Immature natural killer cell (primary cell): Measurements from ENCODE around the gene R3HDM4. TPM values are rescaled to one million over a fixed set of nuclear protein-coding genes. Genes with fewer than 3 reads are reported as not detected.
"Not testable (repeated sequence)": the region's sequence is repeated elsewhere in the genome, so short reads cannot be mapped to it uniquely, and the experiment has no call there.

Experiments
- DNase-seq, 3 donors: peaks; one replicate each; pipeline ENCODE4 v3.0.0; 2022; ENCODE audit warnings: mixed read lengths in 1 of 3
- H3K27ac Mint-ChIP-seq, 6 donors: one replicate each; pipeline ENCODE4 v1.8.0; 2020; ENCODE audit warnings: mixed read lengths in 6 of 6, mild to moderate bottlenecking in 5 of 6, inconsistent platforms in 4 of 6, moderate library complexity in 3 of 6
- H3K27me3 Mint-ChIP-seq, 3 donors: one replicate each; pipeline ENCODE4 v1.8.0; 2020 to 2021; ENCODE audit warnings: low read depth in 3 of 3, mild to moderate bottlenecking in 3 of 3, mixed read lengths in 3 of 3, moderate library complexity in 3 of 3, inconsistent platforms in 1 of 3
- H3K36me3 Mint-ChIP-seq, 3 donors: one replicate each; pipeline ENCODE4 v1.8.0; 2020; ENCODE audit warnings: mixed read lengths in 3 of 3, inconsistent platforms in 2 of 3, mild to moderate bottlenecking in 2 of 3
- H3K4me1 Mint-ChIP-seq, 2 donors: one replicate each; pipeline ENCODE4 v1.8.0; 2020; ENCODE audit warnings: inconsistent platforms in 2 of 2, mild to moderate bottlenecking in 2 of 2, mixed read lengths in 2 of 2, moderate library complexity in 1 of 2
- H3K4me3 Mint-ChIP-seq, 5 donors: one replicate each; pipeline ENCODE4 v1.8.0; 2020; ENCODE audit warnings: mild to moderate bottlenecking in 5 of 5, mixed read lengths in 5 of 5, inconsistent platforms in 3 of 5, moderate library complexity in 3 of 5
- H3K9me3 Mint-ChIP-seq, 6 donors: one replicate each; pipeline ENCODE4 v1.8.0; 2020; ENCODE audit warnings: mild to moderate bottlenecking in 6 of 6, mixed read lengths in 6 of 6, inconsistent platforms in 4 of 6, moderate library complexity in 3 of 6
- polyA plus RNA-seq, 3 donors: library from polyadenylated mRNA; unstranded; fragments of 300-500 nt; fragmentation: Illumina TruSeq; gene quantifications; one replicate each; pipeline ENCODE4 v1.2.3, GENCODE V29; 2021

The R3HDM4 gene
- polyA plus RNA-seq, 3 donors from 2014 or later, result 83.5 to 146 (median 85.8) TPM

DNA sequence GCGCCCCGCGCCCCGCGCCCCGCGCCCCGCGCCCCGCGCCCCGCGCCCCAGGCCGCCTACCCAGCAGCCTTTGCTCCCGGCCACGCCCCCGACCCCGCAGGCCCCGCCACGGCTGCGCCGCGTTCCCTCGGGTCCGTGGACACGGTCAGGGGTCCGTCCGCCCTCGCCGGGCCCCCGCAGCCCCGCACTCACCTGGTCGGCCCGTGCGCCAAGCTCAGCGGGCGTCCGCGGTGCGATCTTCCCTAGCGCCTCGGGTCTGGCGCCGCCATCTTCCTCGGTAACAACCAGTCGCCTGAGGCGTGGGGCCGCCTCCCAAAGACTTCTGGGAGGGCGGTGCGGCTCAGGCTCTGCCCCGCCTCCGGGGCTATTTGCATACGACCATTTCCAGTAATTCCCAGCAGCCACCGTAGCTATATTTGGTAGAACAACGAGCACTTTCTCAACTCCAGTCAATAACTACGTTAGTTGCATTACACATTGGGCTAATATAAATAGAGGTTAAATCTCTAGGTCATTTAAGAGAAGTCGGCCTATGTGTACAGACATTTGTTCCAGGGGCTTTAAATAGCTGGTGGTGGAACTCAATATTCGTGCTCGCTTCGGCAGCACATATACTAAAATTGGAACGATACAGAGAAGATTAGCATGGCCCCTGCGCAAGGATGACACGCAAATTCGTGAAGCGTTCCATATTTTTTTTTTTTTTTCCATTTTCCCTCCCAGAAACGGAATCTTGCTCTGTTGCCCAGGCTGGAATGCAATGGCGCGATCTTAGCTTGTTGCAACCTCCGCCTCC is 19.9 kb downstream of the R3HDM4 start, which contains the start of the genes MED16 and RNU6-9:
TSS of gene MED16 (minus strand) at position 294 of the 796 bp plus-strand sequence. CDS start 2,056 bp downstream, outside the sequence.
TSS of gene RNU6-9 (plus strand) at position 591 of the 796 bp plus-strand sequence.
- Mint-ChIP-seq H3K9me3 (no peaks in the 10 kb centered on the region), H3K4me1 (peaks cover 8 to 25% of the 10 kb centered on the region in 2 donors), H3K36me3 (peaks cover 0 to 3% (median 0%) of the 10 kb centered on the region in 3 donors), H3K27me3 (peaks cover 7 to 12% (median 11%) of the 10 kb centered on the region in 3 donors), H3K27ac (peak within 1 kb of the TSS; percentile 97 to 100 (median 98)), H3K4me3 (peak within 1 kb of the TSS; percentile 85 to 95 (median 94))
- peak; percentile 93 to 95 (median 95) for DNase-seq

DNA sequence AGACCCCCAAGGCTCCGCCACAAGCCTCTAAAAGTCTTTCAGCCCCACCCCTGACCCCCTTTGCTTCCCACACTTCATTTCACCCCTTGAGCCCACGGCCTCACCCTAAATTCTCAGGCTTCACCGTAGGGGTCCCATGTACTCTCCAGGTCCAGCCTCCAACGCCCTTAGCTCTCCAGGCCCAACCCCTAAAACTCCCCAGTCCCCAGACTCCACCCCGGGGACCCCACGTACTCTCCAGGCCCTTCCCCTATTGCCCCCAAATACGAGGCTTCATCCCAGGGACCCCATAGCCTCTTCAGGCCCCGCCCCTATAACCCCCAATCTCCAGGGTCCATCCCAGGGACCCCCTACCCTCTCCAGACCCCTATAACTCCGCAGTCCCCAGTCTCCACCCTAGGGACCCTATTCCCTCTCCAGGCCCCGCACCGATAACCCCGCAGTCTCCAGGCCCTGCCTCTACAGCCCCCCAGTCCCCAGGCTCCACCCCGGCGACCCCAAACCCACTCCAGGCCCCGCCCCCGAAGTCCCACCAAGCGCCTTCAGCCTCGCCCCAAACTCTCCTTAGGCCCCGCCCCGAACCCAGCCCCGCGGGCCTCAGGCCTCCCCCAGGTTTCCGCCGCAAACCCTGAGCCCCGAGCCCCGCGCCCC is 20.7 kb downstream of the R3HDM4 start:
- H3K4me3 Mint-ChIP-seq, result peak overlapping the region; percentile 76 to 88 (median 84)
- H3K27ac Mint-ChIP-seq, result peak overlapping the region in 5 of 6 donors; percentile 55 to 86 (median 84)
- H3K4me1 Mint-ChIP-seq, result peaks cover 8 to 25% of the 10 kb centered on the region in 2 donors
- peaks cover 0 to 3% (median 0%) of the 10 kb centered on the region in 3 donors for H3K36me3 Mint-ChIP-seq
- no peaks in the 10 kb centered on the region for H3K9me3 Mint-ChIP-seq
- DNase-seq, result no peak
- H3K27me3 Mint-ChIP-seq, result peaks cover 7 to 12% (median 11%) of the 10 kb centered on the region in 3 donors

DNA sequence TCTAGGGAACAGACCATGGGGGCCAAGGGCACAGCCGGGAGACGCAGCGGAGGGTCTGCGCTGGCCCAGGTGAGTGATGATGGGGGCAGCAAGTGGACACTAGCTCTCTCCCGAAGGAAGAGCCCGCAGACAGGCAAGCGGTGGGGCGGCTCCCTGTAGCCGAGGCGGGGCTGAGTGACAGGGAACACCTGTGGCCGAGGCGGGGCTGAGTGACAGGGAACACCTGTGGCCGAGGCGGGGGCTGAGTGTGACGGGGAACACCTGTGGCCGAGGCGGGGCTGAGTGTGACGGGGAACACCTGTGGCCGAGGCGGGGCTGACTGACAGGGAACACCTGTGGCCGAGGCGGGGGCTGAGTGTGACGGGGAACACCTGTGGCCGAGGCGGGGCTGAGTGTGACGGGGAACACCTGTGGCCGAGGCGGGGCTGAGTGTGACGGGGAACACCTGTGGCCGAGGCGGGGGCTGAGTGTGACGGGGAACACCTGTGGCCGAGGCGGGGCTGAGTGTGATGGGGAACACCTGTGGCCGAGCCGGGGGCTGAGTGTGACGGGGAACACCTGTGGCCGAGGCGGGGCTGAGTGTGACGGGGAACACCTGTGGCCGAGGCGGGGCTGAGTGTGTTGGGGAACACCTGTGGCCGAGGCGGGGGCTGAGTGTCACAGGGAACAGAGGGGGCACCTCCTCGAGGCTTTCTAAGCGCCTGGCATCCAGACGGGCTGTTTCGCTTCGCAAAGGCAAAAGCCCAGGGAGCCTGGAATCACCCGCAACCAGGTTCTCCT is 21.4 kb downstream of the R3HDM4 start:
- Mint-ChIP-seq H3K4me1 (peaks cover 8 to 25% of the 10 kb centered on the region in 2 donors), H3K27me3 (peaks cover 8 to 12% (median 10%) of the 10 kb centered on the region in 3 donors), H3K27ac (peak overlapping the region in 3 of 6 donors; percentile 68 to 86 (median 85)), H3K4me3 (peak overlapping the region in 4 of 5 donors; percentile 59 to 88 (median 84))
- not testable (repeated sequence) for DNase-seq, H3K9me3 Mint-ChIP-seq, H3K36me3 Mint-ChIP-seq

- Mint-ChIP-seq H3K27me3 (peaks cover 7 to 12% (median 8%) of the 10 kb centered on the region in 3 donors), H3K4me3 (peak overlapping the region in 4 of 5 donors; percentile 59 to 76 (median 66)), H3K36me3 (peaks cover 0 to 6% (median 0%) of the 10 kb centered on the region in 3 donors), H3K4me1 (peaks cover 8 to 25% of the 10 kb centered on the region in 2 donors), H3K9me3 (no peaks in the 10 kb centered on the region), H3K27ac (peak overlapping the region in 1 of 6 donors; percentile 68)
- DNase-seq, result no peak
Observed at GRCh38 chr19:890831-891230, 22.2 kb downstream of the R3HDM4 start.

DNA sequence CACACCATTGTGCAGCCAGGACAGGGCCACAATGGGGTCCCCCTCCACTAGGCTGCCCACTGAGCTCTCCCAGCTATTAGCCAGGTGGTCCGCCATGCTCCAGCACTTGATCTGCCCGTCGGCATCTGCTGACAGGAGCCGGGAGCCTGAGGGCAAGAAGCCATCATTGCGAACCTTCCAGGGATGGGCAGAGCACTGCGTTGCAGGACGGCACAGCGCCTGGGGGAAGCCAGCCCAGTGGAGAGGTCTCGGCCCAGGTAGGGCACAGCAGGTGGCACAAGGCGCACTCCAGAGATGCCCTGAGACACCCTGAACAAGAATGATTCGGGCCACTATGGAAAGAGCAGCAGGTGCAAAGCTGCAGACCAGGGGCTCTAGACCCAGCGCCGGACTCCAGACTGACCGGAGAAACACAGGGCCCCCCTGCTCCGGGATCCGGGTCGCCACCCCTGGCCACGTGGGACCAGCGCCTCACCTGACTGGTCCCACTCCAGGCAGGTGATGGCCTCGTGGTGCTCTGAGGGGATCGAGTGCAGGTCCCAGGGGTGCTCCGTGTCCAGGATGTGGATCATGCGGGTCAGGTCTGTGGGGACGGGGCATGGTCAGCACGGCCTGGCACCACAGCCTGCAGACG is 23.2 kb downstream of the R3HDM4 start:
- Mint-ChIP-seq H3K27ac (peak overlapping the region in 1 of 6 donors; percentile 45), H3K36me3 (peaks cover 0 to 6% (median 0%) of the 10 kb centered on the region in 3 donors), H3K4me1 (peaks cover 8 to 25% of the 10 kb centered on the region in 2 donors), H3K4me3 (peak overlapping the region in 2 of 5 donors; percentile 33 to 76), H3K27me3 (peaks cover 7 to 12% (median 8%) of the 10 kb centered on the region in 3 donors), H3K9me3 (no peaks in the 10 kb centered on the region)
- DNase-seq, result no peak

GRCh38 chr19:888581-889385 is 24.2 kb downstream of the R3HDM4 start:
- Mint-ChIP-seq H3K4me1 (peaks cover 8 to 25% of the 10 kb centered on the region in 2 donors), H3K36me3 (peaks cover 0 to 6% (median 0%) of the 10 kb centered on the region in 3 donors), H3K27ac (peak overlapping the region in 3 of 6 donors; percentile 85 to 93 (median 91)), H3K4me3 (peak overlapping the region in 4 of 5 donors; percentile 53 to 76 (median 63)), H3K27me3 (peaks cover 7 to 10% (median 8%) of the 10 kb centered on the region in 3 donors), H3K9me3 (no peaks in the 10 kb centered on the region)
- peak in 2 of 3 donors; percentile 74 to 83 for DNase-seq

DNA sequence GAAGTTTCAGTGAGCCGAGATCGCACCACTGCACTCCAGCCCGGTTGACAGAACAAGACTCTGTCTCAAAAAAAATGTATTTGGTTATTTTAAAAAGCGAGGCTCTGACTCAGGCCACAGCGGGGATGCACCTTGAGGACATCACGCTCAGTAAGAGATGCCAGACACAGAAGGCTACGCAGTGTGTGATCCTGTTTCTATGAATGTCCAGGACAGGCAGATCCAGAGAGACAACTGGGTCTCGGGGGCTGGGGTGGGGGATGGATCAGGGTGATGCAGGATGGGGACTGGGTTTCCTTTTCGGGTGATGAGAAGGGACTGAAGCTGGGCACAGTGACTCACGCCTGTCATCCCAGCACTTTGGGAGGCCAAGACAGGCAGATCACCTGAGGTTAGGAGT is 25.4 kb downstream of the R3HDM4 start:
- H3K27ac Mint-ChIP-seq, result peak overlapping the region in 3 of 6 donors; percentile 40 to 91 (median 85)
- H3K36me3 Mint-ChIP-seq, result peaks cover 0 to 6% (median 0%) of the 10 kb centered on the region in 3 donors
- H3K4me1 Mint-ChIP-seq, result peaks cover 0 to 16% of the 10 kb centered on the region in 2 donors
- H3K4me3 Mint-ChIP-seq, result peak overlapping the region in 1 of 5 donors; percentile 54
- no peak for DNase-seq
- H3K27me3 Mint-ChIP-seq, result peaks cover 0 to 2% (median 1%) of the 10 kb centered on the region in 3 donors
- H3K9me3 Mint-ChIP-seq, result no peaks in the 10 kb centered on the region

- Mint-ChIP-seq H3K36me3 (peaks cover 0 to 6% (median 0%) of the 10 kb centered on the region in 3 donors), H3K4me1 (peaks cover 0 to 13% of the 10 kb centered on the region in 2 donors), H3K9me3 (no peaks in the 10 kb centered on the region), H3K27ac (peak overlapping the region in 3 of 6 donors; percentile 40 to 85 (median 65)), H3K27me3 (peaks cover 0 to 2% (median 1%) of the 10 kb centered on the region in 3 donors), H3K4me3 (peak overlapping the region in 1 of 5 donors; percentile 7)
- no peak for DNase-seq
Observed at GRCh38 chr19:887072-887471, 25.9 kb downstream of the R3HDM4 start.

- Mint-ChIP-seq H3K4me3 (no peak overlapping the region), H3K4me1 (peaks cover 0 to 9% of the 10 kb centered on the region in 2 donors), H3K27me3 (peaks cover 0 to 3% (median 2%) of the 10 kb centered on the region in 3 donors), H3K27ac (no peak overlapping the region), H3K36me3 (peaks cover 0 to 6% (median 0%) of the 10 kb centered on the region in 3 donors), H3K9me3 (no peaks in the 10 kb centered on the region)
- DNase-seq, result no peak
Observed at GRCh38 chr19:885536-886224, 27.3 kb downstream of the R3HDM4 start.

DNA sequence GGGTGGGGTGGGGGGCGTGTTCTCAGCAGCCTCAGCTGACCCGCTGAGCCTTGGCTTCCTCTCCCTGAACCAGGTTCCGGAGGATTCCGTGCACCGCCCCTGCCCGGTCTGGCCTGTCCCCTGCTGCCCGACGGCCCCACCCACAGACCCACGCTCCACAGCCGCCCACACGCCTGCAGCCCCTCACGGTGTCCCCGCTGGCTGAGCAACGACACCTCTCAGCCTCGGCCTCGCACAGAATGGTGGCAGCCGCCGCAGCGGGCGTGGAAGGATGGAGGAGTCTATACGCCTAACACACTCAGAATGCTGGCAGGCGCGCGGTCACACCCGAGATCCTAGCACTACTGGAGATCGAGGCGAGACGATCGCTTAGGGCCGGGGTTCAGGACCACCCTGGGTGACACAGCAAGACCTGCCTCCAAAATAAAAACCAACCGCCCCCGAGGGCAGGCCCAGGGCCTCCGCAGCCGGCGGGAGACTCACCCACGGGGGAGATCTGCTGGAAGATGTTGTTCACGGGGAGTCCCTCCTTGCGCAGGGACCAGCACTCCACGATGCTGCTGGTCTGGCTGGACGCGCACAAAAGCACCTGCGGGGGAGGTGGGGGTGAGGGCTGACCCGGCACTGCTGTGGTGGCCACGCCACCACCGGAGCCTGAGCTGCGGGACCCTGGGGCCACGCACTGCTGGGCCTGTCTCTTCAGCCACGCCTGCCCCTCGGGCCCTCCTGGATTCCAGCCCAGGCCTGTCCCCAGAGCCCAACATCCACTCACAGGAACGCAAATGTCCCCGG is 28.4 kb downstream of the R3HDM4 start:
- H3K4me3 Mint-ChIP-seq, result no peak overlapping the region
- H3K27ac Mint-ChIP-seq, result no peak overlapping the region
- no peaks in the 10 kb centered on the region for H3K9me3 Mint-ChIP-seq
- DNase-seq, result no peak
- peaks cover 0 to 6% (median 0%) of the 10 kb centered on the region in 3 donors for H3K36me3 Mint-ChIP-seq
- peaks cover 0 to 4% of the 10 kb centered on the region in 2 donors for H3K4me1 Mint-ChIP-seq
- H3K27me3 Mint-ChIP-seq, result peaks cover 0 to 3% (median 2%) of the 10 kb centered on the region in 3 donors

DNA sequence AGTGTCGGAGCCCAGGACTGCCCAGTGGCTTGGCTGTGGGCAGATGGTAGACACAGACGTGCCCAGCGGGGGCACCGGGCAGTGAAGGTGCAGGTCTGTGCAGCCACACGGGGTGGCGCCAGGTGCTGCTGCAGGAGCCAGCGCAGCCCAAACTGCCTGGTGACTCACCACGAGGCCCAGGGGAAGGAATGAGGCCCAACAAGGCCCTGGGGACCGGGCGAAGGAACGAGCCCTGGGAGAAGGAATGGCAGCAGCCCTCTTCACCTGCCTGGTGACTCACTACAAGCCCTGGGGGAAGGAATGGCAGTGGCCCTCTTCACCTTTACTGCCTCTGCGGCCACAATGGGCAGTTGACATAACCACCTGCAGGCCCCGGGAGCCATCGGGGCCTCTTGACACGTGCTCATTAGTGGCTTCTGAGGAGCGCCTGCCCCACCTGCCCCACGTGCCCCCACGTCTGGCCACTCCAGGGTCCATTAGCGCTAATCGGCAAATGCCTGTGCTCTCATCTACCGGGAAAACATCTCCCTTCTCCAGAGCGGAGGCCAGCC is 29.3 kb downstream of the R3HDM4 start:
- H3K27me3 Mint-ChIP-seq, result peaks cover 0 to 5% (median 2%) of the 10 kb centered on the region in 3 donors
- H3K4me3 Mint-ChIP-seq, result no peak overlapping the region
- peaks cover 0 to 7% (median 0%) of the 10 kb centered on the region in 3 donors for H3K36me3 Mint-ChIP-seq
- no peaks in the 10 kb centered on the region for H3K9me3 Mint-ChIP-seq
- no peak for DNase-seq
- H3K4me1 Mint-ChIP-seq, result no peaks in the 10 kb centered on the region
- no peak overlapping the region for H3K27ac Mint-ChIP-seq
